Glomerular endothelial cell (primary cell): ENCODE results near the gene SHROOM3. TPM values are rescaled to one million over a fixed set of nuclear protein-coding genes. Genes with fewer than 3 reads are reported as not detected.

Source experiments
- DNase-seq: peaks from one replicate; pipeline ENCODE4 v3.0.0-alpha.2; 2011; ENCODE audit warnings: low read depth, low spot score; ENCODE audit errors: extremely low read depth
- total RNA-seq: library from RNA; depleted of rRNA; stranded (reverse); fragments of >200 nt; gene quantifications from 2 replicates; pipeline ENCODE4 v1.2.3, GENCODE V29; 2015

Gene SHROOM3
- total RNA-seq, 1 donor from 2014 or later = 3.8 TPM

GRCh38 chr4:76758996-76759395, 324.0 kb downstream of the SHROOM3 start:
- DNase-seq = no peak

- DNase-seq = no peak
These were observed 325.2 kb downstream of the SHROOM3 start for GRCh38 chr4:76760193-76760592.

GRCh38 chr4:76762137-76763130, 327.4 kb downstream of the SHROOM3 start:
- DNase-seq = no peak

- no peak for DNase-seq
These were observed 329.2 kb downstream of the SHROOM3 start for GRCh38 chr4:76764251-76764650.

- no peak for DNase-seq
These were observed 330.6 kb downstream of the SHROOM3 start for GRCh38 chr4:76765473-76766183.

- DNase-seq = no peak
These were observed 333.0 kb downstream of the SHROOM3 start for GRCh38 chr4:76767983-76768382.

- DNase-seq = no peak
These were observed 337.6 kb downstream of the SHROOM3 start for GRCh38 chr4:76772498-76773106.

- no peak for DNase-seq
These were observed 338.7 kb downstream of the SHROOM3 start for GRCh38 chr4:76773766-76774165.

- no peak for DNase-seq
These were observed 344.9 kb downstream of the SHROOM3 start for GRCh38 chr4:76779740-76780459.

GRCh38 chr4:76780781-76781697, 346.0 kb downstream of the SHROOM3 start:
- no peak for DNase-seq

GRCh38 chr4:76781698-76782595, 346.9 kb downstream of the SHROOM3 start:
- DNase-seq = no peak

GRCh38 chr4:76782837-76783236, 347.8 kb downstream of the SHROOM3 start:
- no peak for DNase-seq

GRCh38 chr4:76783836-76784235, 348.8 kb downstream of the SHROOM3 start:
- no peak for DNase-seq

GRCh38 chr4:76784237-76784636, 349.2 kb downstream of the SHROOM3 start:
- no peak for DNase-seq

- no peak for DNase-seq
These were observed 352.9 kb downstream of the SHROOM3 start for GRCh38 chr4:76787898-76788297.

GRCh38 chr4:76790377-76790776, 355.3 kb downstream of the SHROOM3 start:
- DNase-seq = no peak

GRCh38 chr4:76791479-76791878, 356.4 kb downstream of the SHROOM3 start:
- DNase-seq = no peak

- no peak for DNase-seq
These were observed 357.4 kb downstream of the SHROOM3 start for GRCh38 chr4:76792418-76792817.

- no peak for DNase-seq
These were observed 360.2 kb downstream of the SHROOM3 start for GRCh38 chr4:76795243-76795642.
